K562 (cell line): ENCODE data around the gene ERCC1. TPM values are rescaled to one million over a fixed set of nuclear protein-coding genes. Genes with fewer than 3 reads are reported as not detected.

Experiments used
- ERF ChIP-seq: fragments of 450-650 bp; formaldehyde crosslinking; IDR thresholded peaks from 2 replicates; pipeline ENCODE4 v1.4.0; 2020; ENCODE audit warnings: mild to moderate bottlenecking, mixed read lengths
- HIVEP1 ChIP-seq: fragments of 250-450 bp; sonication (Bioruptor Pico); IDR thresholded peaks from 2 replicates; pipeline ENCODE4 v1.4.0; 2020; ENCODE audit warnings: mild to moderate bottlenecking
- KLF13 ChIP-seq: fragments of 450-650 bp; IDR thresholded peaks from 2 replicates; pipeline ENCODE4 v1.6.1; 2016; ENCODE audit warnings: missing genetic modification characterization, low read depth, mild to moderate bottlenecking, missing compliant biosample characterization, moderate library complexity, borderline replicate concordance
- MTA1 ChIP-seq: fragments of 450-650 bp; IDR thresholded peaks from 2 replicates; pipeline ENCODE4 v1.6.1; 2017; ENCODE audit warnings: borderline replicate concordance
- NCOA2 ChIP-seq, 2 experiments: fragments of 450-650 bp; IDR thresholded peaks; 2 replicates each; pipeline ENCODE4 v1.6.1; 2018; ENCODE audit warnings: mild to moderate bottlenecking in 2 of 2, moderate library complexity in 1 of 2; ENCODE audit not compliant: partially characterized antibody in 2 of 2
- POLR2AphosphoS5 ChIP-seq: IDR thresholded peaks from 2 replicates; pipeline ENCODE4 v1.6.1; 2011; ENCODE audit warnings: mild to moderate bottlenecking, low read depth, low read length, moderate library complexity; ENCODE audit not compliant: control insufficient read depth, insufficient read depth
- POU5F1 ChIP-seq: fragments of 150-350 bp; IDR thresholded peaks from 2 replicates; pipeline ENCODE4 v1.6.1; 2014; ENCODE audit warnings: borderline replicate concordance, low read length, low read depth, mild to moderate bottlenecking; ENCODE audit not compliant: partially characterized antibody
- RBM14 ChIP-seq: fragments of 200-400 bp; formaldehyde crosslinking; IDR thresholded peaks from 2 replicates; pipeline ENCODE4 v1.6.1; 2018; ENCODE audit warnings: low read depth, mild to moderate bottlenecking, low read length, moderate library complexity, borderline replicate concordance; ENCODE audit not compliant: insufficient read depth
- RBM17 ChIP-seq: fragments of 200-400 bp; formaldehyde crosslinking; IDR thresholded peaks from 2 replicates; pipeline ENCODE4 v1.6.1; 2017; ENCODE audit warnings: low read depth, mild to moderate bottlenecking, low read length, borderline replicate concordance
- RBM34 ChIP-seq: fragments of 200-400 bp; formaldehyde crosslinking; IDR thresholded peaks from 2 replicates; pipeline ENCODE4 v1.6.1; 2018; ENCODE audit warnings: low read length, borderline replicate concordance; ENCODE audit not compliant: insufficient read depth
- SMARCB1 ChIP-seq: IDR thresholded peaks from 2 replicates; pipeline ENCODE4 v1.6.1; 2011; ENCODE audit warnings: improper control_type of control experiment, low read depth; ENCODE audit not compliant: insufficient read length
- SRF ChIP-seq, 2 experiments: fragments of 250-450, 450-650 bp in 1 of 2; sonication (Bioruptor Pico) in 1 of 2; sonication (generic) in 1 of 2; formaldehyde crosslinking; IDR thresholded peaks; 2 replicates each; pipeline versions ENCODE4 v1.5.0 to v1.5.1; 2020 to 2022; ENCODE audit warnings: mild to moderate bottlenecking in 1 of 2, missing genetic modification reagents in 1 of 2
- SRSF1 ChIP-seq: fragments of 200-400 bp; formaldehyde crosslinking; IDR thresholded peaks from 2 replicates; pipeline ENCODE4 v1.6.1; 2017; ENCODE audit warnings: mild to moderate bottlenecking, low read depth, low read length, moderate library complexity
- TAF9B ChIP-seq: fragments of 450-650 bp; IDR thresholded peaks from 2 replicates; pipeline ENCODE4 v1.6.1; 2018; ENCODE audit warnings: mild to moderate bottlenecking; ENCODE audit not compliant: partially characterized antibody
- THRAP3 ChIP-seq: fragments of 450-650 bp; IDR thresholded peaks from 2 replicates; pipeline ENCODE4 v1.6.1; 2016; ENCODE audit warnings: mild to moderate bottlenecking, inconsistent platforms, borderline replicate concordance
- ZNF253 ChIP-seq: fragments of 250-450 bp; sonication (Bioruptor Pico); conservative IDR thresholded peaks from 2 replicates; pipeline ENCODE4 v1.6.1; 2021; ENCODE audit warnings: mild to moderate bottlenecking
- polyA plus RNA-seq, 8 experiments: library from polyadenylated mRNA; depleted of rRNA in 4 of 8; stranded (reverse) in 5 of 8; unstranded in 3 of 8; fragments of >200 nt; fragmentation: Nextera tagmentation in 2 of 8; fragmentation: Illumina TruSeq in 1 of 8; extraction: Ambion mirVana in 2 of 8; extraction: Trizol in 1 of 8; gene quantifications; 2 replicates each; pipeline versions ENCODE4 v1.2.1 to v1.2.3, GENCODE V29; 2011 to 2014; ENCODE audit warnings: inconsistent platforms in 1 of 8, missing spikeins in 1 of 8
- total RNA-seq, 7 experiments: library from RNA; depleted of rRNA in 6 of 7; stranded (reverse); fragments of >200 nt in 6 of 7; fragmentation: Illumina TruSeq in 2 of 7; extraction: Trizol in 2 of 7; gene quantifications; 2 replicates each; pipeline versions ENCODE4 v1.2.1 to v1.2.3, GENCODE V29; 2011 to 2021; ENCODE audit warnings: low replicate concordance in 1 of 7
- TF ChIP-seq, protein P1 (sequence below): sonication (generic); formaldehyde crosslinking; IDR thresholded peaks from 2 replicates; pipeline ENCODE4 v1.4.0; 2020; ENCODE audit warnings: mild to moderate bottlenecking, missing genetic modification reagents
- TF ChIP-seq, protein P2 (sequence below): fragments of 200-800 bp; sonication (Bioruptor generic); IDR thresholded peaks from 2 replicates; pipeline ENCODE4 v1.6.1; 2017; ENCODE audit warnings: missing genetic modification characterization, missing compliant biosample characterization
- TF ChIP-seq, protein P3 (sequence below): IDR thresholded peaks from 2 replicates; pipeline ENCODE4 v1.6.1; 2011; ENCODE audit not compliant: insufficient read length; ENCODE audit errors: extremely low read depth
- TF ChIP-seq, protein P4 (sequence below), 2 experiments: fragments of 250-450 bp in 1 of 2; fragments of 450-650 bp in 1 of 2; sonication (Bioruptor Pico) in 1 of 2; IDR thresholded peaks; 2 replicates each; pipeline versions ENCODE4 v1.6.1 to v1.8.0; 2016 to 2021; ENCODE audit warnings: mild to moderate bottlenecking in 2 of 2, moderate library complexity in 2 of 2, missing compliant biosample characterization in 1 of 2, missing genetic modification characterization in 1 of 2

ERCC1 gene
- total and polyA plus RNA-seq, 9 of the 15 experiments (the other 6 are each of a cell fraction or from before 2014, with no cell fraction given), result 9.3 to 92.6 (median 60.0) TPM

DNA sequence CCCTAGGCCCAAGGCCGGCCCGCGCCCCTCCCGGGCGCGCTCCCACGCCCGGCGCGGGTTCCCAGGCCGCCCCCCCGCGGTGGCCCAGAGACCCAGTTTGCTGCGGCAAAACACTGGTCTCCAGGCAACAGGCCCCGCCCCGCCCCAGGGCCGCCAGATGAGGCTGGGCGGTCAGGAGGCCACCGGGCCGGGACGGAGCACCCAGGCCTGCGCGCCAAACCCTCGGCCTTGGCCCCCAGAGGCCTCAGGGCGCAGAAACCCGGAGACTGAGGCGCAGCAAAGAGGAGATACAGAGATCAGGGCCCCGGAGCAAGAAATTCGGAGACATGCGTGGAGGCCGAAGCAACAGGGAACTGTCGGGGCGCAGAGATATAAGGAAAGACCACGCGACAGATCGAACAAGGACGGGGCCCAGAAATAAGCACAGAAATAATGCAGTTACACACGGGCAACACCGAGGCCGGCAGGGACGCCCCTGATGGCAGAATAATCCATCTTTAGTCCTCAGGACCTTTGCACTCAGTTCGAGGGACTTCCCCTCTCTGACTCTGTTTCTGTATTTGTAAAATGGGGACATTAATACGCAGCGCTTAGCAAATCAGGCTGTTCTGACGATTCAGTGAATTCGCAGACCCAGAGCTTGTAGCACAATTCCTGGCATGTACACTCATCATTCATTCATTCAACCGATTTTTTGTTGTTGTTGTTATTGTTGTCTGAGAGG is 20.8 kb upstream of the ERCC1 start (continued):
- TF ChIP-seq MTA1 (no peak), RBM14 (no peak), THRAP3 (no peak), ZNF253 (CRISPR knock-in tag) (no peak), ERF (CRISPR knock-in tag) (peak; percentile 70; the same call in 1 of the 2 replicates), NCOA2 (IDR thresholded peaks at IDR 0.05; ENCODE audit: partially characterized antibody in 2 of 2) (no peak), POU5F1 (no peak), RBM17 (no peak), TAF9B (no peak), KLF13 (no peak), HIVEP1 (no peak), SRF (CRISPR knock-in tag; IDR thresholded peaks at IDR 0.05) (0 out of 4 replicates have a peak, but pooled peaks of 1 of the 2 experiments have one; percentile 43), SMARCB1 (no peak), POLR2AphosphoS5 (peak; percentile 50; the same call in 1 of the 2 replicates), SRSF1 (no peak), RBM34 (no peak)
- TF ChIP-seq, protein P1, sequence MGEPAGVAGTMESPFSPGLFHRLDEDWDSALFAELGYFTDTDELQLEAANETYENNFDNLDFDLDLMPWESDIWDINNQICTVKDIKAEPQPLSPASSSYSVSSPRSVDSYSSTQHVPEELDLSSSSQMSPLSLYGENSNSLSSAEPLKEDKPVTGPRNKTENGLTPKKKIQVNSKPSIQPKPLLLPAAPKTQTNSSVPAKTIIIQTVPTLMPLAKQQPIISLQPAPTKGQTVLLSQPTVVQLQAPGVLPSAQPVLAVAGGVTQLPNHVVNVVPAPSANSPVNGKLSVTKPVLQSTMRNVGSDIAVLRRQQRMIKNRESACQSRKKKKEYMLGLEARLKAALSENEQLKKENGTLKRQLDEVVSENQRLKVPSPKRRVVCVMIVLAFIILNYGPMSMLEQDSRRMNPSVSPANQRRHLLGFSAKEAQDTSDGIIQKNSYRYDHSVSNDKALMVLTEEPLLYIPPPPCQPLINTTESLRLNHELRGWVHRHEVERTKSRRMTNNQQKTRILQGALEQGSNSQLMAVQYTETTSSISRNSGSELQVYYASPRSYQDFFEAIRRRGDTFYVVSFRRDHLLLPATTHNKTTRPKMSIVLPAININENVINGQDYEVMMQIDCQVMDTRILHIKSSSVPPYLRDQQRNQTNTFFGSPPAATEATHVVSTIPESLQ (CRISPR knock-in tag), result no peak
- TF ChIP-seq, protein P2, sequence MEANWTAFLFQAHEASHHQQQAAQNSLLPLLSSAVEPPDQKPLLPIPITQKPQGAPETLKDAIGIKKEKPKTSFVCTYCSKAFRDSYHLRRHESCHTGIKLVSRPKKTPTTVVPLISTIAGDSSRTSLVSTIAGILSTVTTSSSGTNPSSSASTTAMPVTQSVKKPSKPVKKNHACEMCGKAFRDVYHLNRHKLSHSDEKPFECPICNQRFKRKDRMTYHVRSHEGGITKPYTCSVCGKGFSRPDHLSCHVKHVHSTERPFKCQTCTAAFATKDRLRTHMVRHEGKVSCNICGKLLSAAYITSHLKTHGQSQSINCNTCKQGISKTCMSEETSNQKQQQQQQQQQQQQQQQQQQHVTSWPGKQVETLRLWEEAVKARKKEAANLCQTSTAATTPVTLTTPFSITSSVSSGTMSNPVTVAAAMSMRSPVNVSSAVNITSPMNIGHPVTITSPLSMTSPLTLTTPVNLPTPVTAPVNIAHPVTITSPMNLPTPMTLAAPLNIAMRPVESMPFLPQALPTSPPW (CRISPR knock-in tag), result peak; percentile 98
- TF ChIP-seq, protein P3, sequence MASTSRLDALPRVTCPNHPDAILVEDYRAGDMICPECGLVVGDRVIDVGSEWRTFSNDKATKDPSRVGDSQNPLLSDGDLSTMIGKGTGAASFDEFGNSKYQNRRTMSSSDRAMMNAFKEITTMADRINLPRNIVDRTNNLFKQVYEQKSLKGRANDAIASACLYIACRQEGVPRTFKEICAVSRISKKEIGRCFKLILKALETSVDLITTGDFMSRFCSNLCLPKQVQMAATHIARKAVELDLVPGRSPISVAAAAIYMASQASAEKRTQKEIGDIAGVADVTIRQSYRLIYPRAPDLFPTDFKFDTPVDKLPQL, result no peak
- TF ChIP-seq, protein P4, sequence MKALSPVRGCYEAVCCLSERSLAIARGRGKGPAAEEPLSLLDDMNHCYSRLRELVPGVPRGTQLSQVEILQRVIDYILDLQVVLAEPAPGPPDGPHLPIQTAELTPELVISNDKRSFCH (CRISPR knock-in tag; IDR thresholded peaks at IDR 0.05), result no peak
- TF ChIP-seq, protein P4 (tag; IDR thresholded peaks at IDR 0.05), result peak; percentile 56; the same call in 1 of the 2 replicates
